ENCODE results near the gene PLET1.

DNA sequence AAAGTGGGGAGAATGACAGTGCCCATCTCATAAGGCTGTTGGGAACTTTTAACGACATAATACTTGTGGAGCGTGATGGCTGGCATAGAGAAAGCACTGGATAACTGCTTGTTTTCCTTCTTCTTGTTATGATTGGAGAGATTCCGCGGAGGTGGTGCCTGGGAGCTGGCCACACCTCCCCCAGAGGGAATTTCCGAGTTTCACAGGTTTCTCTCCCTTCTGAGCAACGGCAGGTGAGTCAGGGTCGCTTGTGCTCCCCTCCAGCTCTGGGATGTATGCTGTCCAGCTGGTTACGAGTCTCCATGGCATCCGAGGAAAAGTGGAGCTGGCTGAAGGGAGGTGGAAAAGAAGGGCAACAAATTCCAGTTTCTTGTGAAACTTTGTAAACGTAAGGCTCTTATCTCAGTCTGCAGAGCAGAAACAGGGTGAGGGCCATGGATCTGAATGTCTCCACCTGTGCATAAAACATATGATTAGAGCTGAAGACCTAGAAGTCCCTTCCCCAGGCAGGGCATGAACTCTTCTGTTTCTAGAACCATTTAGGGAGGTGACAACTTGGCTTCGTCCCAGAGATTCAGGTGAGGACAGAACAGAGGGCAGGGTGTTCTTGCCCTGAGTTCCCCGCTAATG lies 10.0 kb upstream of the PLET1 start:
- TF ChIP-seq, protein P1, sequence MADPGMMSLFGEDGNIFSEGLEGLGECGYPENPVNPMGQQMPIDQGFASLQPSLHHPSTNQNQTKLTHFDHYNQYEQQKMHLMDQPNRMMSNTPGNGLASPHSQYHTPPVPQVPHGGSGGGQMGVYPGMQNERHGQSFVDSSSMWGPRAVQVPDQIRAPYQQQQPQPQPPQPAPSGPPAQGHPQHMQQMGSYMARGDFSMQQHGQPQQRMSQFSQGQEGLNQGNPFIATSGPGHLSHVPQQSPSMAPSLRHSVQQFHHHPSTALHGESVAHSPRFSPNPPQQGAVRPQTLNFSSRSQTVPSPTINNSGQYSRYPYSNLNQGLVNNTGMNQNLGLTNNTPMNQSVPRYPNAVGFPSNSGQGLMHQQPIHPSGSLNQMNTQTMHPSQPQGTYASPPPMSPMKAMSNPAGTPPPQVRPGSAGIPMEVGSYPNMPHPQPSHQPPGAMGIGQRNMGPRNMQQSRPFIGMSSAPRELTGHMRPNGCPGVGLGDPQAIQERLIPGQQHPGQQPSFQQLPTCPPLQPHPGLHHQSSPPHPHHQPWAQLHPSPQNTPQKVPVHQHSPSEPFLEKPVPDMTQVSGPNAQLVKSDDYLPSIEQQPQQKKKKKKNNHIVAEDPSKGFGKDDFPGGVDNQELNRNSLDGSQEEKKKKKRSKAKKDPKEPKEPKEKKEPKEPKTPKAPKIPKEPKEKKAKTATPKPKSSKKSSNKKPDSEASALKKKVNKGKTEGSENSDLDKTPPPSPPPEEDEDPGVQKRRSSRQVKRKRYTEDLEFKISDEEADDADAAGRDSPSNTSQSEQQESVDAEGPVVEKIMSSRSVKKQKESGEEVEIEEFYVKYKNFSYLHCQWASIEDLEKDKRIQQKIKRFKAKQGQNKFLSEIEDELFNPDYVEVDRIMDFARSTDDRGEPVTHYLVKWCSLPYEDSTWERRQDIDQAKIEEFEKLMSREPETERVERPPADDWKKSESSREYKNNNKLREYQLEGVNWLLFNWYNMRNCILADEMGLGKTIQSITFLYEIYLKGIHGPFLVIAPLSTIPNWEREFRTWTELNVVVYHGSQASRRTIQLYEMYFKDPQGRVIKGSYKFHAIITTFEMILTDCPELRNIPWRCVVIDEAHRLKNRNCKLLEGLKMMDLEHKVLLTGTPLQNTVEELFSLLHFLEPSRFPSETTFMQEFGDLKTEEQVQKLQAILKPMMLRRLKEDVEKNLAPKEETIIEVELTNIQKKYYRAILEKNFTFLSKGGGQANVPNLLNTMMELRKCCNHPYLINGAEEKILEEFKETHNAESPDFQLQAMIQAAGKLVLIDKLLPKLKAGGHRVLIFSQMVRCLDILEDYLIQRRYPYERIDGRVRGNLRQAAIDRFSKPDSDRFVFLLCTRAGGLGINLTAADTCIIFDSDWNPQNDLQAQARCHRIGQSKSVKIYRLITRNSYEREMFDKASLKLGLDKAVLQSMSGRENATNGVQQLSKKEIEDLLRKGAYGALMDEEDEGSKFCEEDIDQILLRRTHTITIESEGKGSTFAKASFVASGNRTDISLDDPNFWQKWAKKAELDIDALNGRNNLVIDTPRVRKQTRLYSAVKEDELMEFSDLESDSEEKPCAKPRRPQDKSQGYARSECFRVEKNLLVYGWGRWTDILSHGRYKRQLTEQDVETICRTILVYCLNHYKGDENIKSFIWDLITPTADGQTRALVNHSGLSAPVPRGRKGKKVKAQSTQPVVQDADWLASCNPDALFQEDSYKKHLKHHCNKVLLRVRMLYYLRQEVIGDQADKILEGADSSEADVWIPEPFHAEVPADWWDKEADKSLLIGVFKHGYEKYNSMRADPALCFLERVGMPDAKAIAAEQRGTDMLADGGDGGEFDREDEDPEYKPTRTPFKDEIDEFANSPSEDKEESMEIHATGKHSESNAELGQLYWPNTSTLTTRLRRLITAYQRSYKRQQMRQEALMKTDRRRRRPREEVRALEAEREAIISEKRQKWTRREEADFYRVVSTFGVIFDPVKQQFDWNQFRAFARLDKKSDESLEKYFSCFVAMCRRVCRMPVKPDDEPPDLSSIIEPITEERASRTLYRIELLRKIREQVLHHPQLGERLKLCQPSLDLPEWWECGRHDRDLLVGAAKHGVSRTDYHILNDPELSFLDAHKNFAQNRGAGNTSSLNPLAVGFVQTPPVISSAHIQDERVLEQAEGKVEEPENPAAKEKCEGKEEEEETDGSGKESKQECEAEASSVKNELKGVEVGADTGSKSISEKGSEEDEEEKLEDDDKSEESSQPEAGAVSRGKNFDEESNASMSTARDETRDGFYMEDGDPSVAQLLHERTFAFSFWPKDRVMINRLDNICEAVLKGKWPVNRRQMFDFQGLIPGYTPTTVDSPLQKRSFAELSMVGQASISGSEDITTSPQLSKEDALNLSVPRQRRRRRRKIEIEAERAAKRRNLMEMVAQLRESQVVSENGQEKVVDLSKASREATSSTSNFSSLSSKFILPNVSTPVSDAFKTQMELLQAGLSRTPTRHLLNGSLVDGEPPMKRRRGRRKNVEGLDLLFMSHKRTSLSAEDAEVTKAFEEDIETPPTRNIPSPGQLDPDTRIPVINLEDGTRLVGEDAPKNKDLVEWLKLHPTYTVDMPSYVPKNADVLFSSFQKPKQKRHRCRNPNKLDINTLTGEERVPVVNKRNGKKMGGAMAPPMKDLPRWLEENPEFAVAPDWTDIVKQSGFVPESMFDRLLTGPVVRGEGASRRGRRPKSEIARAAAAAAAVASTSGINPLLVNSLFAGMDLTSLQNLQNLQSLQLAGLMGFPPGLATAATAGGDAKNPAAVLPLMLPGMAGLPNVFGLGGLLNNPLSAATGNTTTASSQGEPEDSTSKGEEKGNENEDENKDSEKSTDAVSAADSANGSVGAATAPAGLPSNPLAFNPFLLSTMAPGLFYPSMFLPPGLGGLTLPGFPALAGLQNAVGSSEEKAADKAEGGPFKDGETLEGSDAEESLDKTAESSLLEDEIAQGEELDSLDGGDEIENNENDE (IDR thresholded peaks at IDR 0.05; ENCODE audit: insufficient replicate concordance, low read length), result no peak
- TF ChIP-seq POLR2AphosphoS5 (IDR thresholded peaks at IDR 0.05; ENCODE audit: low read depth, low read length) (no peak), POLR2A (IDR thresholded peaks at IDR 0.05; ENCODE audit: control extremely low read depth in 1 of 2, low read depth in 2 of 2, low read length in 2 of 2) (no peak)
- TF ChIP-seq, protein P2, sequence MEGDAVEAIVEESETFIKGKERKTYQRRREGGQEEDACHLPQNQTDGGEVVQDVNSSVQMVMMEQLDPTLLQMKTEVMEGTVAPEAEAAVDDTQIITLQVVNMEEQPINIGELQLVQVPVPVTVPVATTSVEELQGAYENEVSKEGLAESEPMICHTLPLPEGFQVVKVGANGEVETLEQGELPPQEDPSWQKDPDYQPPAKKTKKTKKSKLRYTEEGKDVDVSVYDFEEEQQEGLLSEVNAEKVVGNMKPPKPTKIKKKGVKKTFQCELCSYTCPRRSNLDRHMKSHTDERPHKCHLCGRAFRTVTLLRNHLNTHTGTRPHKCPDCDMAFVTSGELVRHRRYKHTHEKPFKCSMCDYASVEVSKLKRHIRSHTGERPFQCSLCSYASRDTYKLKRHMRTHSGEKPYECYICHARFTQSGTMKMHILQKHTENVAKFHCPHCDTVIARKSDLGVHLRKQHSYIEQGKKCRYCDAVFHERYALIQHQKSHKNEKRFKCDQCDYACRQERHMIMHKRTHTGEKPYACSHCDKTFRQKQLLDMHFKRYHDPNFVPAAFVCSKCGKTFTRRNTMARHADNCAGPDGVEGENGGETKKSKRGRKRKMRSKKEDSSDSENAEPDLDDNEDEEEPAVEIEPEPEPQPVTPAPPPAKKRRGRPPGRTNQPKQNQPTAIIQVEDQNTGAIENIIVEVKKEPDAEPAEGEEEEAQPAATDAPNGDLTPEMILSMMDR (IDR thresholded peaks at IDR 0.05; ENCODE audit: control extremely low read depth in 1 of 3, insufficient read depth in 1 of 3, low read depth in 1 of 3, low read length in 3 of 3), result no peak
